ENCODE results near the gene MICAL2. TPM values are rescaled to one million over a fixed set of nuclear protein-coding genes. Genes with fewer than 3 reads are reported as not detected.
A peak's percentile ranks its signal among the peaks of the same experiment; 100 is the strongest.

MICAL2 gene
- polyA plus RNA-seq, 2 of the 4 experiments (the other 2 are of a cell fraction) = 39.8 to 42.1 TPM

DNA sequence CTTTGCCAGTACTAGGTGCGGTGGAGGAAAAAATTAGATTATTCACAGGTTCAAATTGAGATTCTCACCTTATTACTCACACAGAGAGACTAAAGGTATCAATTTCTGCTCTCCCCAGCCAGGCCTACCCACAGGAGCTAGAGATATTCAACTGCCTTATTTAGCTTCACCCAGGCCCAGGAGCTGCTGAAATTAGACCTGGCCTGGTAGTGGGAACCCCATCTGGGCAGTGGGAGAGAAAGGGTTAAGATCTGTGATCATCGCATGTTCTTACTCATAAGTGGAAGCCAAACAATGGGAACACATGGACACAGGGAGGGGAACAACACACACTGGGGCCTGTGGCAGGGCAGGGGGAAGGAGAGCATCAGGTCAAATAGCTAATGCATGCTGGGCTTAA is 20.9 kb upstream of the MICAL2 start:
- peak overlapping the region; percentile 47; the same call in 2 of the 3 replicates for H3K4me2 ChIP-seq
- TF ChIP-seq MAFK (IDR thresholded peaks at IDR 0.05; ENCODE audit: partially characterized antibody) = no peak
- H3K9me3 ChIP-seq = no peaks in the 10 kb centered on the region
- DNase-seq (ENCODE audit: low read depth in 1 of 2, low spot score in 1 of 2) (no peak), FAIRE-seq (no peak), ATAC-seq (no peak)
- peak overlapping the region; percentile 96 to 97 for H3K27ac ChIP-seq
- ChIA-PET CTCF (interaction anchor here (0.7 to 9.1 kb wide), 8 partner anchors 13 to 199 kb away, joined by 3 to 92 read pairs (median 8); no protein-coding TSS in a partner anchor), POLR2A (interaction anchor here (1.2 to 1.8 kb wide), 2 partner anchors 13 to 21 kb away, joined by 3 to 5 read pairs; partner anchors contain the start of gene MICAL2)
- peaks cover 71% of the 10 kb centered on the region for H3K4me1 ChIP-seq
- H3K4me3 ChIP-seq = no peak overlapping the region
- WGBS (ENCODE audit: missing lambda C conversion rate) = 53% methylated on average over 2 of the region's 2 CpGs

DNA sequence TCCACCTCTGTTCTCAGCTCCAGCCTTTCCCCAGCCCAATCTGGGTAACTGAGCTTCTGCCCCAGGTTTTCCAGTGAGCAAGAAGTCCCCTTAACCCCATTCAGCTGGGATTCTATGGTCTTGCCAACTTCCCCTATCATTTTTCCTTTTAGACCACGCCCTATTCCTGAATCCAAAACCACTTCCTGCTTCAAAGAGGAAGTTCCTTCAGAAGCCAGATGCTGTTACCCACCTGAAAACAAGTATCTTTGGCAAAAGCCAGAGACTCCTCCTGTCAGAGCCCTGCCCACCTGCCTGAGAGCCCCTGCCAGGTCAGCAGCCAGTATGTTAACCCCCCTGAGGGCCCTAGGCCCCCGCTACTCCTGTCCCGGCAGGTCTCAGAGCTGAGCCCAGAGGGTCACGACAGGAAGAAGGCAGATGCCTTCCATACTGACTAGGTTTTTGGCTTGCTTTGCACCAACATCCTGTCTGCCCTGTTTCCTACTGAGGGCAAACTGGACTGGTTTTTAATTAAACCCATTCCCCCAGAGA is 20.3 kb upstream of the MICAL2 start:
- ChIA-PET POLR2A (interaction anchor here (0.8 to 1.8 kb wide), 3 partner anchors 10 to 20 kb away, joined by 3 to 5 read pairs (median 3); partner anchors contain the start of gene MICAL2), CTCF (interaction anchor here (0.7 to 9.1 kb wide), 7 partner anchors 12 to 199 kb away, joined by 3 to 92 read pairs (median 7); no protein-coding TSS in a partner anchor)
- TF ChIP-seq POLR2AphosphoS2 (conservative IDR thresholded peaks at IDR 0.05; ENCODE audit: low read length) = no peak
- TF ChIP-seq NPAS2 (CRISPR knock-in tag; IDR thresholded peaks at IDR 0.05; ENCODE audit: borderline replicate concordance) = no peak
- no peak for TF ChIP-seq EHMT2 (IDR thresholded peaks at IDR 0.05; ENCODE audit: low read depth)
- no peak for TF ChIP-seq CHD4 (IDR thresholded peaks at IDR 0.05; ENCODE audit: borderline replicate concordance)
- TF ChIP-seq PHF8 (IDR thresholded peaks at IDR 0.05; ENCODE audit: borderline replicate concordance, low read depth) = no peak
- TF ChIP-seq, protein P1, sequence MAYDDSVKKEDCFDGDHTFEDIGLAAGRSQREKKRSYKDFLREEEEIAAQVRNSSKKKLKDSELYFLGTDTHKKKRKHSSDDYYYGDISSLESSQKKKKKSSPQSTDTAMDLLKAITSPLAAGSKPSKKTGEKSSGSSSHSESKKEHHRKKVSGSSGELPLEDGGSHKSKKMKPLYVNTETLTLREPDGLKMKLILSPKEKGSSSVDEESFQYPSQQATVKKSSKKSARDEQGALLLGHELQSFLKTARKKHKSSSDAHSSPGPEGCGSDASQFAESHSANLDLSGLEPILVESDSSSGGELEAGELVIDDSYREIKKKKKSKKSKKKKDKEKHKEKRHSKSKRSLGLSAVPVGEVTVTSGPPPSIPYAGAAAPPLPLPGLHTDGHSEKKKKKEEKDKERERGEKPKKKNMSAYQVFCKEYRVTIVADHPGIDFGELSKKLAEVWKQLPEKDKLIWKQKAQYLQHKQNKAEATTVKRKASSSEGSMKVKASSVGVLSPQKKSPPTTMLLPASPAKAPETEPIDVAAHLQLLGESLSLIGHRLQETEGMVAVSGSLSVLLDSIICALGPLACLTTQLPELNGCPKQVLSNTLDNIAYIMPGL (CRISPR knock-in tag; IDR thresholded peaks at IDR 0.05; ENCODE audit: borderline replicate concordance) = no peak
- no peak for TF ChIP-seq BHLHE40 (IDR thresholded peaks at IDR 0.05; ENCODE audit: low read depth, low read length)
- TF ChIP-seq, protein P2, sequence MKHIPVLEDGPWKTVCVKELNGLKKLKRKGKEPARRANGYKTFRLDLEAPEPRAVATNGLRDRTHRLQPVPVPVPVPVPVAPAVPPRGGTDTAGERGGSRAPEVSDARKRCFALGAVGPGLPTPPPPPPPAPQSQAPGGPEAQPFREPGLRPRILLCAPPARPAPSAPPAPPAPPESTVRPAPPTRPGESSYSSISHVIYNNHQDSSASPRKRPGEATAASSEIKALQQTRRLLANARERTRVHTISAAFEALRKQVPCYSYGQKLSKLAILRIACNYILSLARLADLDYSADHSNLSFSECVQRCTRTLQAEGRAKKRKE (CRISPR knock-in tag; IDR thresholded peaks at IDR 0.05; ENCODE audit: low read depth) = no peak
- TF ChIP-seq RCOR1 (IDR thresholded peaks at IDR 0.05; ENCODE audit: low read depth, low read length) = no peak
- no peak for TF ChIP-seq MYC (IDR thresholded peaks at IDR 0.05; ENCODE audit: borderline replicate concordance, low read length)
- no peak for TF ChIP-seq HDAC2 (IDR thresholded peaks at IDR 0.05)
- TF ChIP-seq, protein P3, sequence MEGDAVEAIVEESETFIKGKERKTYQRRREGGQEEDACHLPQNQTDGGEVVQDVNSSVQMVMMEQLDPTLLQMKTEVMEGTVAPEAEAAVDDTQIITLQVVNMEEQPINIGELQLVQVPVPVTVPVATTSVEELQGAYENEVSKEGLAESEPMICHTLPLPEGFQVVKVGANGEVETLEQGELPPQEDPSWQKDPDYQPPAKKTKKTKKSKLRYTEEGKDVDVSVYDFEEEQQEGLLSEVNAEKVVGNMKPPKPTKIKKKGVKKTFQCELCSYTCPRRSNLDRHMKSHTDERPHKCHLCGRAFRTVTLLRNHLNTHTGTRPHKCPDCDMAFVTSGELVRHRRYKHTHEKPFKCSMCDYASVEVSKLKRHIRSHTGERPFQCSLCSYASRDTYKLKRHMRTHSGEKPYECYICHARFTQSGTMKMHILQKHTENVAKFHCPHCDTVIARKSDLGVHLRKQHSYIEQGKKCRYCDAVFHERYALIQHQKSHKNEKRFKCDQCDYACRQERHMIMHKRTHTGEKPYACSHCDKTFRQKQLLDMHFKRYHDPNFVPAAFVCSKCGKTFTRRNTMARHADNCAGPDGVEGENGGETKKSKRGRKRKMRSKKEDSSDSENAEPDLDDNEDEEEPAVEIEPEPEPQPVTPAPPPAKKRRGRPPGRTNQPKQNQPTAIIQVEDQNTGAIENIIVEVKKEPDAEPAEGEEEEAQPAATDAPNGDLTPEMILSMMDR (IDR thresholded peaks at IDR 0.05) = no peak
- TF ChIP-seq RARB (CRISPR knock-in tag; IDR thresholded peaks at IDR 0.05) = no peak
- TF ChIP-seq CBX2 (IDR thresholded peaks at IDR 0.05; ENCODE audit: borderline replicate concordance, low read depth) = no peak
- no peak for TF ChIP-seq FOSL2 (IDR thresholded peaks at IDR 0.05)
- TF ChIP-seq FOSL2 (CRISPR knock-in tag; IDR thresholded peaks at IDR 0.05) = no peak
- H3K4me2 ChIP-seq = peak overlapping the region; percentile 47
- no peak for ATAC-seq
- peaks cover 64% of the 10 kb centered on the region for H3K4me1 ChIP-seq
- 51% methylated on average over 4 of the region's 4 CpGs for WGBS (ENCODE audit: missing lambda C conversion rate)
- no peak for FAIRE-seq
- H3K4me3 ChIP-seq = no peak overlapping the region
- no peak for DNase-seq (ENCODE audit: low read depth in 1 of 2, low spot score in 1 of 2)
- H3K27ac ChIP-seq = peak overlapping the region; percentile 96 to 97
- H3K9me3 ChIP-seq = no peaks in the 10 kb centered on the region

DNA sequence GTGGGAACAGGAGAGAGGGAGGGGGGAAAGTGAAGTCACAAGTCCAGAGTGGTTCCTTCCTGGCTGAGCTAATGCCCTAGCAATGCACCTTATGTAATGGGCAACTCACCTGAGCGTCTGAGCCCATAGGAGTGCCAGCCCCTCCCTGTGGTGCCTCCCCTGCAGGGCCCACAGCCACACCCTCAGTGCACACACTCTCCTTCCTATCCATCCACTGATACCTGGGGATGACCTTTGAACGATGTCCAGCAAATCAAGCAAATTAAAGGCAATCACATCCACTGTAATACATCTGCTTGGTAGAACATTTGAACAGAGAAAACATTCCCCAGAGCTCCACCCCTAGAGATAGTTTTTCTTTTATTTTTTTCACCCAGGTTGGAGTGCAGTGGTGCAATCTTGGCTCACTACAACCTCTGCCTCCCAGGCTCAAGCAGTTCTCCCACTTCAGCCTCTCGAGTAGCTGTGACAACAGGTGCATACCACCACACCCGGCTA is 19.6 kb upstream of the MICAL2 start:
- 62% methylated on average over 4 of the region's 4 CpGs for WGBS (ENCODE audit: missing lambda C conversion rate)
- peak overlapping the region; percentile 96 to 97 for H3K27ac ChIP-seq
- ChIA-PET CTCF (interaction anchor here (0.8 to 9.1 kb wide), 9 partner anchors 12 to 198 kb away, joined by 3 to 92 read pairs (median 7); partner anchors contain the start of gene MICAL2), POLR2A (interaction anchor here (0.8 to 1.8 kb wide), 2 partner anchors 9 to 15 kb away, joined by 3 to 5 read pairs; no protein-coding TSS in a partner anchor)
- DNase-seq (ENCODE audit: low read depth in 1 of 2, low spot score in 1 of 2) = peak in 1 of 2 experiments; percentile 46
- TF ChIP-seq ZFP36 (IDR thresholded peaks at IDR 0.05; ENCODE audit: borderline replicate concordance, partially characterized antibody) (no peak), KDM1A (IDR thresholded peaks at IDR 0.05; ENCODE audit: low read depth) (no peak), ZNF302 (CRISPR knock-in tag; IDR thresholded peaks at IDR 0.05) (no peak)
- TF ChIP-seq, protein P4, sequence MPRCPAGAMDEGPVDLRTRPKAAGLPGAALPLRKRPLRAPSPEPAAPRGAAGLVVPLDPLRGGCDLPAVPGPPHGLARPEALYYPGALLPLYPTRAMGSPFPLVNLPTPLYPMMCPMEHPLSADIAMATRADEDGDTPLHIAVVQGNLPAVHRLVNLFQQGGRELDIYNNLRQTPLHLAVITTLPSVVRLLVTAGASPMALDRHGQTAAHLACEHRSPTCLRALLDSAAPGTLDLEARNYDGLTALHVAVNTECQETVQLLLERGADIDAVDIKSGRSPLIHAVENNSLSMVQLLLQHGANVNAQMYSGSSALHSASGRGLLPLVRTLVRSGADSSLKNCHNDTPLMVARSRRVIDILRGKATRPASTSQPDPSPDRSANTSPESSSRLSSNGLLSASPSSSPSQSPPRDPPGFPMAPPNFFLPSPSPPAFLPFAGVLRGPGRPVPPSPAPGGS (IDR thresholded peaks at IDR 0.05) = no peak
- H3K4me1 ChIP-seq = peaks cover 58% of the 10 kb centered on the region
- H3K4me2 ChIP-seq = peak overlapping the region; percentile 47
- no peaks in the 10 kb centered on the region for H3K9me3 ChIP-seq
- FAIRE-seq = no peak
- ATAC-seq = no peak
- no peak overlapping the region for H3K4me3 ChIP-seq

Data from A549 (cell line).